IPS-20b (cell line): ENCODE results near the gene UCN2.
"Not testable (repeated sequence)": the region's sequence is repeated elsewhere in the genome, so short reads cannot be mapped to it uniquely, and the experiment has no call there.

ENCODE experiments used
- H3K27ac ChIP-seq: one replicate; pipeline ENCODE4 v1.5.1; 2013; ENCODE audit warnings: low read length
- H3K27me3 ChIP-seq: 2 replicates; pipeline ENCODE4 v1.6.1; 2013; ENCODE audit warnings: mild to moderate bottlenecking, low read length, inconsistent platforms; ENCODE audit not compliant: insufficient read depth
- H3K36me3 ChIP-seq: 2 replicates; pipeline ENCODE4 v1.6.1; 2013; ENCODE audit warnings: low read depth, mild to moderate bottlenecking, inconsistent platforms, low read length, moderate library complexity; ENCODE audit not compliant: insufficient read depth
- H3K4me1 ChIP-seq: 2 replicates; pipeline ENCODE4 v1.6.1; 2013; ENCODE audit warnings: mild to moderate bottlenecking, control low read depth, inconsistent platforms, low read length, moderate library complexity; ENCODE audit not compliant: insufficient read depth
- H3K4me3 ChIP-seq: 2 replicates; pipeline ENCODE4 v1.5.1; 2013; ENCODE audit warnings: mild to moderate bottlenecking, low read length, inconsistent platforms
- H3K9ac ChIP-seq: 2 replicates; pipeline ENCODE4 v1.6.1; 2013; ENCODE audit warnings: low read depth, mild to moderate bottlenecking, inconsistent platforms, low read length, moderate library complexity
- H3K9me3 ChIP-seq: 2 replicates; pipeline ENCODE4 v1.6.1; 2013; ENCODE audit warnings: mild to moderate bottlenecking, low read depth, low read length, inconsistent platforms; ENCODE audit not compliant: insufficient read depth

UCN2 gene

GRCh38 chr3:48556796-48557626 lies 6.6 kb downstream of the UCN2 start, which contains the start of gene PFKFB4:
Gene PFKFB4, minus strand, starts transcription at chr3:48556803. Its CDS starts 26 bp downstream, at chr3:48556777.
- H3K27ac ChIP-seq = peak within 1 kb of the TSS; percentile 84
- peaks cover 3% of the 10 kb centered on the region for H3K4me1 ChIP-seq
- H3K36me3 ChIP-seq = 0 out of 2 replicates have a peak, but pooled peaks cover 4% of the 10 kb centered on the region
- H3K9ac ChIP-seq = peak within 1 kb of the TSS; percentile 91
- H3K4me3 ChIP-seq = peak within 1 kb of the TSS; percentile 88
- H3K9me3 ChIP-seq = no peaks in the 10 kb centered on the region
- no peaks in the 10 kb centered on the region for H3K27me3 ChIP-seq

DNA sequence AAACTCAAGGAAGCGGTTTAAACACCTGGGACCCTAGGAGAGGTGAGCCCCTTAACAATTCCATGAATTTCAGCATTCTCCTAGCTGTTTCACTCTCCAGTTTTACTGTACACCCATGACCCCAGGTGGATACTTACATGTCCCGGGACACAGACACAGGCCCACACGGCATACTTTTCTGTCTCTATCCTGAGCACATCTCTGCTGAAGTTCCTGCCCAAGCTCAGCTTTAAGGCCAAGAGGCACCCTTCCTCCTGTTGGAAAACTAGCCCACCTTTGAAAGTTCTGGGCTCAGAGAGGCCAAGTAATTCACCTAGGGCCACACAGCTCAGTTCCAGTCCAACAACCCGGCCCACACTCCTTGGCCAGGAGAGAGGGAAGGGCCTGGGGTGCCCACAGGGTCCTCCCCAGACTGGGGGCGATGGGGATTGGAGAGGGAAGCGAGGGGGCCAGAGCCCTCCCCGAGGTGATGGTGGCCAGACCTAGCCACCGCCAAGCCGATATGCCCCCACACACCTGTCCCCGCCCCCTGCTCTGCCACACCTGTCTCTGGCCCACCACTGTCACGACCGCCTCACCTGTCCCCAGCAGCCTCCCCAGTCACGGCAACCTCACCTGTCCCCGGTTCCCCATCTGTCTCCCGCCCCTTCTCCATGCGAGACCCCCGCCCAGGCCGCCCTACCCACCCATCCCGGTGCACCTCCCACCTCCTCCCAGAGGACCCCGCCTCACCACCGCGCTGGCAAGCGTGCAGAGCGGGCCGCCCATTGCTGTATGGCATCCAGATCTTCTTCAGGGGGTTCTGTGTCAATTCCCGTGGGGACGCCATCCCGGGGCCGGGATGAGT lies 7.4 kb downstream of the UCN2 start:
- Histone ChIP-seq H3K4me3 (peak overlapping the region; percentile 88), H3K36me3 (0 out of 2 replicates have a peak, but pooled peaks cover 4% of the 10 kb centered on the region), H3K9me3 (no peaks in the 10 kb centered on the region), H3K27ac (peak overlapping the region; percentile 25), H3K4me1 (peaks cover 3% of the 10 kb centered on the region), H3K27me3 (no peaks in the 10 kb centered on the region), H3K9ac (peak overlapping the region; percentile 51; the same call in 1 of the 2 replicates)

DNA sequence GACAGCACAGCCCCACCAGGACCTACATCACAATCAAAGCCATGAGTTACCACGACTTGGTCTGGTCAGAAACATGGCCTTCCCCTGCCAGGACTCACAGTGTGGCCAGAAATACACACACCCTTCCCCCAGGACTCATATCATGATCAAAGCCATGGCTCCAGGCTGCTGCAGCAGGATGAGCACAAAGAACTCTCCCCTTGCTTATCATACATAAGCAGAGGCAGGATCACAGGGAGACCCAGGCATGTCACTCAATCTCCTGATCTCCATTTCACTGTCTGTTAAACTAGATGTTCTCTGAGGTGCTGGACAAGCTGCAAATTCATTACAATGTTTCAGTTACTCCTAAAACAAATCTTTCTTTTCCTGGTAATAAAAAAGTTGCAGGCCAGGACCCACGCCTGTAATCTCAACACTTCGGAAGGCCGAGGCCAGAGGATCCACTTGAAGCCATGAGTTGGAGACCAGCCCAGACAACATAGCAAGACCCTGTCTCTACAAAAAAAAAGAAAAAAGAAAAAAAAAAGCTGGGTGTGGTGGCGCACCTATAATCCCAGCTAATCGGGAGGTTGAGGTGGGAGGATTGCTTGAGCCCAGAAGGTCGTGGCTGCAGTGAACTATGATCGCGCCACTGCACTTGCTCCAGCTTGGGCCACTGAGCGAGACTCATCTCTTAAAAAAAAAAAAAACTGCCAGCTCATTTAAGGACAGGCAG lies 8.2 kb downstream of the UCN2 start:
- peak overlapping the region; percentile 51; the same call in 1 of the 2 replicates for H3K9ac ChIP-seq
- no peak overlapping the region for H3K27ac ChIP-seq
- no peaks in the 10 kb centered on the region for H3K9me3 ChIP-seq
- H3K27me3 ChIP-seq = no peaks in the 10 kb centered on the region
- H3K4me3 ChIP-seq = peak overlapping the region; percentile 88
- peaks cover 3% of the 10 kb centered on the region; the same call in 1 of the 2 replicates for H3K4me1 ChIP-seq
- 0 out of 2 replicates have a peak, but pooled peaks cover 4% of the 10 kb centered on the region for H3K36me3 ChIP-seq

DNA sequence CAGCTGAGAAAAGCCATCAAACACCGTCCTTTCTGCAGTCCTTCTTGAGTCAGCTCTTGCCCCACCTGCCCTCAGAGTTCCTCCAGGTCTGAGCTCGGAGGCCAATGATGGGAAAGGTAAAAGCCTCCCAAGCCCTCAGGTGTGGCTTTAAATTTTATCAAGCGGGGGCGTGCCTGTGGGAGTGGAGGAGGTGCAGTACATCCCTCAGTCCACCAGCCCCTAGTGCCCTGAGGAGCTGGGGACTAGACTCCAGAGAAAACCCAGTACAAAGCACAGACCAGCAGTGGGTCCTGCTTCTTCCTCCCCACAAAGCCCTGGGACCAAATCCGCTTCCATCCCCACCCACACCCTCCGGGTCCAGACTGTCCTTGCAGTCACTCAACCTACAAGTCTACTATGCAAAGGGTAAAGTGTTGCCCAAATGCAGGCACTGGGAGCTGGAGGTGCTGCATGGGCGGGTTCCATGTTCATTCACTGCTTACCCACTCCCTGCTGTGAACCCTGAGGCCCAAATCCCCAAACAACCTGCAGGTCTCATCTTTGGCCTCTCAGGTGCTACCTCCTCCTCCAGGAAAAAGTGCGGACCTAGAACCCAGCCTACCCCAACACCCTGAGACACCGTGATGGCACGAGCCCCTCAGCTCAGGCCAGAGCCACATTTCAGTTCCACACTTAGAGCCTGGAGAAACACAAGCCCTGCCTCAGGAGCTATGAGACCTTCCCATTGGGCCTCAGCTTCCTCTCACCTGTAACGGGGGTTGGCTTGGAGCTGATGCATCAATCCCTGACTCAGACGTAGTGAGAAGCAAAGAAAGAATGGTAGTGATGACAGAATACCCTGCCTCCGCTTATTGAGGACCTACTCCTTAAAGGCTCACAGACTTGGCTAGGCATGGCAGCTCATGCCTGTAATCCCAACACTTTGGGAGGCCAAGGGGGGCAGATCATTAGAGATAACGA lies 9.4 kb downstream of the UCN2 start:
- Histone ChIP-seq H3K9me3 (no peaks in the 10 kb centered on the region), H3K4me1 (peaks cover 3% of the 10 kb centered on the region; the same call in 1 of the 2 replicates), H3K27ac (no peak overlapping the region), H3K36me3 (0 out of 2 replicates have a peak, but pooled peaks cover 4% of the 10 kb centered on the region), H3K4me3 (no peak overlapping the region), H3K9ac (no peak overlapping the region), H3K27me3 (no peaks in the 10 kb centered on the region)

DNA sequence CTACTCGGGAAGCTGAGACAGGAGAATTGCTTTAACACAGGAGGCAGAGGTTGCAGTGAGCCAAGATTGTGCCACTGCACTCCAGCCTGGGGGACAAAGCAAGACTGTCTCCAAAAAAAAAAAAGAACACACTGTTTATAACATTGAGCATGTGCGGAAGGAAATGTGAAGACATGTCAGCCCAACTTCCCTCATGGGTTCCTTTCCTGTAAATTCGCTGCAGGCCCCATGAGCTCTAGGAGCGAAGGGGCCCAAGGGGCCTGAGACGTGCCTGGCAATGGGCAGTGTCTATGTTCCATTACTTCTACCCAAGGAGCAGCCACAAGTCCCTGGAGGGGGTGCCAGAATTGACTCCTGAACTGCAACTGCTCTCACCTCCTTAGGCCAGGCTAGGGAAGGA lies 10.2 kb downstream of the UCN2 start:
- H3K4me1 ChIP-seq = peaks cover 3% of the 10 kb centered on the region; the same call in 1 of the 2 replicates
- 0 out of 2 replicates have a peak, but pooled peaks cover 4% of the 10 kb centered on the region for H3K36me3 ChIP-seq
- no peak overlapping the region for H3K4me3 ChIP-seq
- H3K9ac ChIP-seq = no peak overlapping the region
- no peak overlapping the region for H3K27ac ChIP-seq
- no peaks in the 10 kb centered on the region for H3K9me3 ChIP-seq
- H3K27me3 ChIP-seq = no peaks in the 10 kb centered on the region

- H3K27me3 ChIP-seq = no peaks in the 10 kb centered on the region
- no peak overlapping the region for H3K4me3 ChIP-seq
Measured at GRCh38 chr3:48552111-48552951, 11.2 kb downstream of the UCN2 start.

DNA sequence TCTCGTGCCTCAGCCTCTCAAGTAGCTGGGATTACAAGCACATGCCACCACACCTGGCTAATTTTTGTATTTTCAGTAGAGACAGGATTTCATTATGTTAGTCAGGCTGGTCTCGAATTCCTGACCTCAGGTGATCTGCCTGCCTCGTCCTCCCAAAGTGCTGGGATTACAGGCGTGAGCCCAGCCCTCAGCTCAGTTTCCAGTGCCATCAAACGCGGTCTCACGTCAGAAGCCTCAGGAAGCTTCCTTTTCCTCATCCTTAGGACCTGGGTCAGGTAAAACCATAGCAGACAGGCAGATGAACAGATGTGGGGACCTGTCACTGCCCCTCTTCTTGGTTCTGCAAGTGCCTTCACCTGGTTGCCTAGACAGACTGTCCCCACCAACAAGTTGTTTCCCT lies 11.9 kb downstream of the UCN2 start:
- H3K27me3 ChIP-seq, H3K9ac ChIP-seq: not testable (repeated sequence)

More at GRCh38 chr3:48552111-48552951, 11.2 kb downstream of the UCN2 start:
- peaks cover 3% of the 10 kb centered on the region; the same call in 1 of the 2 replicates for H3K4me1 ChIP-seq
- no peak overlapping the region for H3K27ac ChIP-seq
- peaks cover 11% of the 10 kb centered on the region; the same call in 1 of the 2 replicates for H3K36me3 ChIP-seq
- peak overlapping the region; percentile 31; the same call in 1 of the 2 replicates for H3K9ac ChIP-seq
- no peaks in the 10 kb centered on the region for H3K9me3 ChIP-seq

GRCh38 chr3:48548729-48549705 lies 14.6 kb downstream of the UCN2 start:
- no peaks in the 10 kb centered on the region for H3K9me3 ChIP-seq
- no peak overlapping the region for H3K9ac ChIP-seq
- peaks cover 22% of the 10 kb centered on the region for H3K36me3 ChIP-seq

More for the DNA sequence above, 11.9 kb downstream of the UCN2 start:
- peaks cover 18% of the 10 kb centered on the region for H3K36me3 ChIP-seq
- not testable (repeated sequence) for H3K4me3 ChIP-seq, H3K27ac ChIP-seq, H3K9me3 ChIP-seq, H3K4me1 ChIP-seq

DNA sequence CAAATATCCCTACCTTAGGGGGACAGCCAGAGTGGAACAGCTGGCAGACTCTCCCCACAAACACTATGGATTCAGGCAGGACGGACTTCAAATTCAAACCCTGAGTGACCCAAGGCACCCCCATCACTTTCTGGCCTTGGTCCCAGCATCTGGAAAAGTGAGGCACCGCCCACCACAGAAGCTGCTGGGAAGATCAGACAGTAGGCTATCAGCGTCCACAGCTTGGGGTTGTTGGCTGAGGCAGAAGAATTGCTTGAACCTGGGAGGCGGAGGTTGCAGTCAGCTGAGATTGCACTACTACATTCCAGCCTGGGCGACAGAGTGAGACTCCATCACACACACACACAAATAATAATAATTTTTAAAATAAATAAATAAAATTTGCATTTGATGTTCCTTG lies 15.5 kb downstream of the UCN2 start:
- Histone ChIP-seq H3K36me3 (peaks cover 25% of the 10 kb centered on the region), H3K4me1 (no peaks in the 10 kb centered on the region), H3K9ac (no peak overlapping the region), H3K27ac (no peak overlapping the region), H3K9me3 (no peaks in the 10 kb centered on the region), H3K4me3 (no peak overlapping the region), H3K27me3 (no peaks in the 10 kb centered on the region)

More at GRCh38 chr3:48548729-48549705, 14.6 kb downstream of the UCN2 start:
- Histone ChIP-seq H3K27ac (peak overlapping the region; percentile 28), H3K4me3 (no peak overlapping the region), H3K4me1 (no peaks in the 10 kb centered on the region), H3K27me3 (no peaks in the 10 kb centered on the region)
